ENCODE data around the gene GLT8D1. TPM values are rescaled to one million over a fixed set of nuclear protein-coding genes. Genes with fewer than 3 reads are reported as not detected.

Gene GLT8D1
- total and polyA plus RNA-seq, 4 donors = 33.3 to 77.9 (median 56.7) TPM

- Histone ChIP-seq H3K9me3 (ENCODE audit: control insufficient read depth in 4 of 4, low read length in 3 of 4) (no peaks in the 10 kb centered on the region), H3K27me3 (ENCODE audit: control insufficient read depth in 4 of 4, insufficient read depth in 4 of 4, low read length in 3 of 4) (no peaks in the 10 kb centered on the region), H3K27ac (ENCODE audit: low read depth in 1 of 2, low read length in 2 of 2) (no peak overlapping the region), H3K4me3 (ENCODE audit: low read depth in 1 of 3, low read length in 3 of 3) (no peak overlapping the region), H3K9ac (ENCODE audit: low read depth in 1 of 2, low read length in 2 of 2) (no peak overlapping the region), H3K36me3 (ENCODE audit: control insufficient read depth in 4 of 4, insufficient read depth in 3 of 4, low read depth in 1 of 4, low read length in 3 of 4) (peaks cover 9 to 57% (median 53%) of the 10 kb centered on the region in 4 donors), H3K4me1 (ENCODE audit: control insufficient read depth in 4 of 4, insufficient read depth in 4 of 4, low read length in 3 of 4) (peaks cover 0 to 4% (median 0%) of the 10 kb centered on the region in 4 donors)
- 97% methylated on average over 4 of the region's 4 CpGs for WGBS
- no peak for TF ChIP-seq GABPA (IDR thresholded peaks at IDR 0.05 in 1 of 2, conservative IDR thresholded peaks at IDR 0.05 in 1 of 2)
- no peak for TF ChIP-seq RAD21 (IDR thresholded peaks at IDR 0.05)
- TF ChIP-seq HNF4A (conservative IDR thresholded peaks at IDR 0.05) = no peak
- no peak for TF ChIP-seq YY1 (IDR thresholded peaks at IDR 0.05)
- TF ChIP-seq, protein P1, sequence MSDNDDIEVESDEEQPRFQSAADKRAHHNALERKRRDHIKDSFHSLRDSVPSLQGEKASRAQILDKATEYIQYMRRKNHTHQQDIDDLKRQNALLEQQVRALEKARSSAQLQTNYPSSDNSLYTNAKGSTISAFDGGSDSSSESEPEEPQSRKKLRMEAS (IDR thresholded peaks at IDR 0.05) = no peak
- no peak for TF ChIP-seq FOXA1 (IDR thresholded peaks at IDR 0.05)
- no peak for TF ChIP-seq SP1 (IDR thresholded peaks at IDR 0.05)
- no peak for TF ChIP-seq HNF4G (IDR thresholded peaks at IDR 0.05)
- TF ChIP-seq NR2F2 (IDR thresholded peaks at IDR 0.05) = no peak
- no peak for DNase-seq (ENCODE audit: low spot score)
These were observed 8.0 kb downstream of the GLT8D1 start for GRCh38 chr3:52697632-52697965.

- Histone ChIP-seq H3K9ac (ENCODE audit: low read depth in 1 of 2, low read length in 2 of 2) (no peak overlapping the region), H3K9me3 (ENCODE audit: control insufficient read depth in 4 of 4, low read length in 3 of 4) (no peaks in the 10 kb centered on the region), H3K27me3 (ENCODE audit: control insufficient read depth in 4 of 4, insufficient read depth in 4 of 4, low read length in 3 of 4) (no peaks in the 10 kb centered on the region), H3K4me3 (ENCODE audit: low read depth in 1 of 3, low read length in 3 of 3) (no peak overlapping the region), H3K4me1 (ENCODE audit: control insufficient read depth in 4 of 4, insufficient read depth in 4 of 4, low read length in 3 of 4) (peaks cover 0 to 2% (median 0%) of the 10 kb centered on the region in 4 donors), H3K27ac (ENCODE audit: low read depth in 1 of 2, low read length in 2 of 2) (no peak overlapping the region), H3K36me3 (ENCODE audit: control insufficient read depth in 4 of 4, insufficient read depth in 3 of 4, low read depth in 1 of 4, low read length in 3 of 4) (peaks cover 10 to 60% (median 56%) of the 10 kb centered on the region in 4 donors)
- TF ChIP-seq YY1 (IDR thresholded peaks at IDR 0.05) (no peak), RAD21 (IDR thresholded peaks at IDR 0.05) (no peak), HNF4A (conservative IDR thresholded peaks at IDR 0.05) (no peak), HNF4G (IDR thresholded peaks at IDR 0.05) (no peak), JUND (IDR thresholded peaks at IDR 0.05) (no peak), FOXA1 (IDR thresholded peaks at IDR 0.05) (no peak), TAF1 (conservative IDR thresholded peaks at IDR 0.05) (no peak), EGR1 (IDR thresholded peaks at IDR 0.05; ENCODE audit: low read depth in 2 of 2) (no peak)
- TF ChIP-seq, protein P1 (IDR thresholded peaks at IDR 0.05) = no peak
- 85% methylated on average over 2 of the region's 2 CpGs for WGBS
- no peak for DNase-seq (ENCODE audit: low spot score)
These were observed 8.6 kb downstream of the GLT8D1 start for GRCh38 chr3:52696830-52697631.

- H3K4me1 ChIP-seq (ENCODE audit: control insufficient read depth in 4 of 4, insufficient read depth in 4 of 4, low read length in 3 of 4) = peaks cover 0 to 2% (median 0%) of the 10 kb centered on the region in 4 donors
- no peak for DNase-seq (ENCODE audit: low spot score)
- WGBS = 88% methylated on average over 4 of the region's 4 CpGs
- H3K9me3 ChIP-seq (ENCODE audit: control insufficient read depth in 4 of 4, low read length in 3 of 4) = no peaks in the 10 kb centered on the region
- H3K9ac ChIP-seq (ENCODE audit: low read depth in 1 of 2, low read length in 2 of 2) = no peak overlapping the region
- peaks cover 14 to 68% (median 61%) of the 10 kb centered on the region in 4 donors for H3K36me3 ChIP-seq (ENCODE audit: control insufficient read depth in 4 of 4, insufficient read depth in 3 of 4, low read depth in 1 of 4, low read length in 3 of 4)
- H3K4me3 ChIP-seq (ENCODE audit: low read depth in 1 of 3, low read length in 3 of 3) = no peak overlapping the region
- TF ChIP-seq GABPA (IDR thresholded peaks at IDR 0.05 in 1 of 2, conservative IDR thresholded peaks at IDR 0.05 in 1 of 2) (no peak), FOXA2 (IDR thresholded peaks at IDR 0.05) (no peak), REST (IDR thresholded peaks at IDR 0.05) (no peak), YY1 (IDR thresholded peaks at IDR 0.05) (no peak)
- TF ChIP-seq, protein P2, sequence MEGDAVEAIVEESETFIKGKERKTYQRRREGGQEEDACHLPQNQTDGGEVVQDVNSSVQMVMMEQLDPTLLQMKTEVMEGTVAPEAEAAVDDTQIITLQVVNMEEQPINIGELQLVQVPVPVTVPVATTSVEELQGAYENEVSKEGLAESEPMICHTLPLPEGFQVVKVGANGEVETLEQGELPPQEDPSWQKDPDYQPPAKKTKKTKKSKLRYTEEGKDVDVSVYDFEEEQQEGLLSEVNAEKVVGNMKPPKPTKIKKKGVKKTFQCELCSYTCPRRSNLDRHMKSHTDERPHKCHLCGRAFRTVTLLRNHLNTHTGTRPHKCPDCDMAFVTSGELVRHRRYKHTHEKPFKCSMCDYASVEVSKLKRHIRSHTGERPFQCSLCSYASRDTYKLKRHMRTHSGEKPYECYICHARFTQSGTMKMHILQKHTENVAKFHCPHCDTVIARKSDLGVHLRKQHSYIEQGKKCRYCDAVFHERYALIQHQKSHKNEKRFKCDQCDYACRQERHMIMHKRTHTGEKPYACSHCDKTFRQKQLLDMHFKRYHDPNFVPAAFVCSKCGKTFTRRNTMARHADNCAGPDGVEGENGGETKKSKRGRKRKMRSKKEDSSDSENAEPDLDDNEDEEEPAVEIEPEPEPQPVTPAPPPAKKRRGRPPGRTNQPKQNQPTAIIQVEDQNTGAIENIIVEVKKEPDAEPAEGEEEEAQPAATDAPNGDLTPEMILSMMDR (IDR thresholded peaks at IDR 0.05; ENCODE audit: low read depth, low read length, missing input control) = no peak
- no peak overlapping the region for H3K27ac ChIP-seq (ENCODE audit: low read depth in 1 of 2, low read length in 2 of 2)
- H3K27me3 ChIP-seq (ENCODE audit: control insufficient read depth in 4 of 4, insufficient read depth in 4 of 4, low read length in 3 of 4) = no peaks in the 10 kb centered on the region
These were observed 9.6 kb downstream of the GLT8D1 start for GRCh38 chr3:52695798-52696671.

Data from liver (tissue), 9 donors.